Endothelial cell of hepatic sinusoid (primary cell): ENCODE data around the gene OR4C6.

Source experiments
- in situ Hi-C: cut with HindIII; loops from 2 replicates; pipeline ENCODE4 v1.10.0; 2017; ENCODE audit warnings: low sequenced_read_pairs

Gene OR4C6

DNA sequence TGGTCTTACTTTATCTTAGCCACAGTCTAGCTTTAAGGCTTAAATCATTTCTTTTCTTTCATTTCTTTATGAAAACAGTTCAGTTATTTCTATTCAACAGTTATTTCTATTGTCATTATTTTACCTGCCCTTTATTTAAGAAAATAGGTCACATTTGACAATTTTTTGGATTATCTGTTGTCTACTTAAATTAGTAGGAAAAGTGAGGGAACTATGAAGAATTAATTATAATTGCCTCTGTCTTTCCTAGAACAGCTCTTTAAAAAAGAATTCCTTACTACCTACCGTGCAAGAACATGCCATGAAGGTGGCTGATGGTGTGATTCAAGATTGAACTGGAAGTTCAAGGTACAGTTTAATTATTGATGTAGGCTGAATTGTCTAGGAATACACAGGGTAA, at the start of gene OR4C6:
TSS of gene OR4C6 (plus strand) at position 301 of the 400 bp plus-strand sequence. CDS start 2,966 bp downstream, outside the sequence.
- in situ Hi-C loops, result no loop called here

- in situ Hi-C loops, result no loop called here
Observed at GRCh38 chr11:55624531-55624930, 37.5 kb upstream of the OR4C6 start.

- in situ Hi-C loops, result no loop called here
Observed at GRCh38 chr11:55634813-55635212, 27.2 kb upstream of the OR4C6 start, which contains the start of gene OR4P4. TSS of gene OR4P4 (plus strand) at chr11:55635113.

DNA sequence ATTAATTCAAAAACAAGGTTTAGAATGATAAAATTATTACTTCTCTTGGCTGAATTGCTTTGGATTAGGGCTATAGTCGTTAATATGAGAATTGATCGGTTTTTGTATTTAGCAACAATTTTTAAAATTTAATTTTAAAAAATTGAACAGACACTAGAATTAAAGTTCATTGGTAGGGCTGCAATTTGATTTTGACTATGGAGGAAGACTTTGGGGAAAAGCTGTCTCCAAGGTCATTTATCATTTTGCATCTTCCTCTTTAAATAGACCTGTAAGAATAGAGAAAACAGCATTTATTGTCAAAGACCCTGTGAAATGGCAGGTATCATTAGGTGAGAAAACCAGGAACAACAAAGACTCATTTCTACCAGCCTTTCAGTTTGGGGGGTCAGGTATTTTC, 14.0 kb upstream of the OR4C6 start, which contains the start of gene OR4S2:
TSS of gene OR4S2 (plus strand) at position 301 of the 400 bp plus-strand sequence. CDS start 2,577 bp downstream, outside the sequence.
- in situ Hi-C loops, result no loop called here

- in situ Hi-C loops, result no loop called here
Observed at GRCh38 chr11:55652560-55652959, 9.4 kb upstream of the OR4C6 start.

GRCh38 chr11:55655096-55655495, 6.9 kb upstream of the OR4C6 start:
- in situ Hi-C loops, result no loop called here

- in situ Hi-C loops, result no loop called here
Observed at GRCh38 chr11:55658031-55658573, 3.9 kb upstream of the OR4C6 start.

- in situ Hi-C loops, result no loop called here
Observed at GRCh38 chr11:55658608-55659007, 3.4 kb upstream of the OR4C6 start.

- in situ Hi-C loops, result no loop called here
Observed at GRCh38 chr11:55669376-55669775, 7.4 kb downstream of the OR4C6 start.

DNA sequence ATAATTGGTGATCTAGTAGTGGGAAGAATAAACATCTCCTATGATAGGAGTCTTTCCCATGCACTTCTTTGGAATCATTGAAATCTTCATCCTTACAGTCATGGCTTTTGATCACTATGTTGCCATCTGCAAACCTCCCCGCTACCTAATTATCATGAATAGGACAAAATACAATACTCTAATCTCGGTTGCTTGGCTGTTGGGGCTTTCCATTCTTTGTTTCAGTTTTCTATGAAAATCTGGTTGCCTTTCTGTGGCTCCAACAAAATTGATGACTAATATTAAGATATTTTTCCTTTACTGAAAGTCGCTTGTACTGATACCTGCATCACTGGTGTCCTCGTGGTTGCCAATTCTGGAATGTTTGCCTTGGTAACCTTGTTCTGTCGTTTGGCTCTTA, 11.9 kb downstream of the OR4C6 start:
- in situ Hi-C loops, result no loop called here

- in situ Hi-C loops, result no loop called here
Observed at GRCh38 chr11:55697817-55698216, 35.8 kb downstream of the OR4C6 start.

GRCh38 chr11:55701429-55701828, 39.4 kb downstream of the OR4C6 start:
- in situ Hi-C loops, result no loop called here

DNA sequence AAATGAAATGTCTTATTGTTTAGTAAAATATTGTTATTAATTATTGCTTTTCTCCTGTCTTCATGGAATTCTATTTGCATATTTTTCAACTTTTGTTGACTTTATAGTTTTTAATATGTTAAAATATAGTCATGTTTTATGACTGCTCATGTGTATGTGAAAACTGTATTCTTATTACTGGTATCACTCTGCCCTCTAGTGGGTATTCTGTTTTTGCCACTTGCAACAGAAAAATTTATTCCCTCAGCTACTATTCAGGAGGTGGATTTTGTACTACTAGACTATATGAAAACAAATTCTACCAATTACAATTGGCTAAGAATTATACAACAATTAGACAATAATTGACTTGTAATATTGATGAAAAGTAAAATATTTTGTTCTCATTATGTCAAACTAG, 45.0 kb downstream of the OR4C6 start:
- in situ Hi-C loops, result no loop called here

DNA sequence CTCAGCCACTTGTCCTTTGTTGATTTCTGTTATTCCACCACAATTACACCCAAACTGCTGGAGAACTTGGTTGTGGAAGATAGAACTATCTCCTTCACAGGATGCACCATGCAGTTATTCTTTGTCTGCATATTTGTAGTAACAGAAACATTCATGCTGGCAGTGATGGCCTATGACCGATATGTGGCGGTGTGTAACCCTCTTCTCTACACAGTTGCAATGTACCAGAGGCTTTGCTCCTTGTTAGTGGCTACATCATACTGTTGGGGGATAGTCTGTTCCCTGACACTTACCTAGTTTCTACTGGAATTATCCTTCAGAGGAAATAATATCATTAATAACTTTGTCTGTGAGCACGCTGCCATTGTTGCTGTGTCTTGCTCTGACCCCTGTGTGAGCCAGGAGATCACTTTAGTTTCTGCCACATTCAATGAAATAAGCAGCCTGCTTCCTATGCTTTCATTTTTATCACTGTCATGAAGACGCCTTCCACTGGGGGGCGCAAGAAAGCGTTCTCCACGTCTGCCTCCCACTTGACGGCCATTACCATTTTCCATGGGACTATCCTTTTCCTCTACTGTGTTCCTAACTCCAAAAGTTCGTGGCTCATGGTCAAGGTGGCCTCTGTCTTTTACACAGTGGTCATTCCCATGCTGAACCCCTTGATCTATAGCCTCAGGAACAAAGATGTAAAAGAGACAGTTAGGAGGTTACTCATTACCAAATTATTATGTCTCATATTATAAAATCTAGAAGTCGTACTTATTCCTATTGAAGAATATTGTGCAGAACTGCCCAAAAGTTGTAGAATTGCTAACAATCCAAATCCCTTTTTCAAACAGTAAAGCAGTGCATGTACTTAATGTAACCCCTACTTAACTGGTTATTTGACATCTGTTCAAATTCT, 53.2 kb downstream of the OR4C6 start:
- in situ Hi-C loops, result no loop called here
